Effector memory CD4-positive, alpha-beta T cell (primary cell): Measurements from ENCODE around the gene NFKBIZ.
"Not testable (repeated sequence)": the region's sequence is repeated elsewhere in the genome, so short reads cannot be mapped to it uniquely, and the experiment has no call there.

Experiments used
- DNase-seq, 3 donors: peaks; one replicate each; pipeline ENCODE4 v3.0.0-alpha.2; 2020
- H3K27ac ChIP-seq: 2 replicates; pipeline ENCODE4 v1.7.0; 2013; ENCODE audit warnings: mild to moderate bottlenecking, low read length, moderate library complexity; ENCODE audit not compliant: insufficient read depth, poor library complexity, severe bottlenecking
- H3K27me3 ChIP-seq: replicated peaks from 2 replicates; pipeline ENCODE4 v1.7.0; 2013; ENCODE audit warnings: mild to moderate bottlenecking, low read length; ENCODE audit not compliant: insufficient read depth, control insufficient read depth, poor library complexity, severe bottlenecking
- H3K36me3 ChIP-seq: 2 replicates; pipeline ENCODE4 v1.7.0; 2013; ENCODE audit warnings: mild to moderate bottlenecking, low read length, moderate library complexity; ENCODE audit not compliant: control insufficient read depth, insufficient read depth
- H3K4me1 ChIP-seq: 2 replicates; pipeline ENCODE4 v1.7.0; 2013; ENCODE audit warnings: low read length, mild to moderate bottlenecking; ENCODE audit not compliant: control insufficient read depth, insufficient read depth, poor library complexity, severe bottlenecking
- H3K4me3 ChIP-seq: 2 replicates; pipeline ENCODE4 v1.7.0; 2013; ENCODE audit warnings: low read length, low read depth, mild to moderate bottlenecking; ENCODE audit not compliant: insufficient read depth, poor library complexity, severe bottlenecking
- H3K9me3 ChIP-seq: 2 replicates; pipeline ENCODE4 v1.7.0; 2013; ENCODE audit warnings: mild to moderate bottlenecking, low read length, moderate library complexity; ENCODE audit not compliant: control insufficient read depth

The NFKBIZ gene

GRCh38 chr3:101870138-101870537 lies 20.8 kb downstream of the NFKBIZ start:
- Histone ChIP-seq H3K9me3 (no peaks in the 10 kb centered on the region), H3K4me3 (no peak overlapping the region), H3K36me3 (no peaks in the 10 kb centered on the region), H3K4me1 (no peaks in the 10 kb centered on the region), H3K27ac (no peak overlapping the region), H3K27me3 (no peaks in the 10 kb centered on the region)
- DNase-seq: no peak

DNA sequence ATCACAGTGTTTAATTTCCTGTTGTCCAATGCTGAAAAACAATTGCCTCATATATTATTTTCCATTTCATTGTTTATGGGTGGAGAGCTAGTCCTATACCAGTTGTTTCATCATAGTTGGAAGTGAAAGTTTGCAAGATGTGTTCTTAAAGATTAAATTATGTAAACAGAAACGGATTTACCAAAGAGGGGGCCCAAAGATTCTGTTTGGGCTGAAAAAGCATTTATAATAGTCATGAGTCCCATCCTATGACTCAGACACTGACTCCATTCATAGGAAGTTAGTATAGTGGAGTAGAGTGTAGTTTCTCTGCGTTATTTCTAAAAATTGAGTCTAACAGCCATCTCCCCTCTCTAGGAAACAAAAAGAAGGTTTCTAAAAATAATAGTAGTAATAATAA lies 24.3 kb downstream of the NFKBIZ start:
- Histone ChIP-seq H3K4me3 (no peak overlapping the region), H3K27ac (no peak overlapping the region), H3K4me1 (no peaks in the 10 kb centered on the region), H3K9me3 (no peaks in the 10 kb centered on the region), H3K27me3 (no peaks in the 10 kb centered on the region), H3K36me3 (no peaks in the 10 kb centered on the region)
- DNase-seq: no peak

DNA sequence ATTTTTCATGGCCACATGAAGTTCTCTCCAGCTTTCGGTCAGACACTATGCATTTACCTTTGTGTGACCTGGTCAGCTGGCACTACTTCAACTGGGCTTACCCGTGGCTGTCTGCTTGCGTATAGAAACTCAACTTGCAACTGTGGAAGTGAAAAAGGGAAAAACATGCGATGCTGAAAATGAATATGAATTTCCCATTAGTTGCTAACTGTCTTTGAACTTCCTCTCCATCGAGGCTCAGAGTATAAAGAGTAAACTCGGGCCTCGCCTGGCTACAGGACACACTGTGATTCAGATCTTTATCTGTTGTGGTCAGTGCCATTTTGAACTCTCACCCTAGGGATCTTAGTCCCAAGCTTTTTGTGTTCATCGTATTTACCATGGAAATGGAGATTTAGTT lies 26.8 kb downstream of the NFKBIZ start:
- DNase-seq: no peak
- no peak overlapping the region for H3K4me3 ChIP-seq
- H3K27me3 ChIP-seq: no peaks in the 10 kb centered on the region
- no peaks in the 10 kb centered on the region for H3K4me1 ChIP-seq
- no peak overlapping the region for H3K27ac ChIP-seq
- no peaks in the 10 kb centered on the region for H3K36me3 ChIP-seq
- H3K9me3 ChIP-seq: no peaks in the 10 kb centered on the region

DNA sequence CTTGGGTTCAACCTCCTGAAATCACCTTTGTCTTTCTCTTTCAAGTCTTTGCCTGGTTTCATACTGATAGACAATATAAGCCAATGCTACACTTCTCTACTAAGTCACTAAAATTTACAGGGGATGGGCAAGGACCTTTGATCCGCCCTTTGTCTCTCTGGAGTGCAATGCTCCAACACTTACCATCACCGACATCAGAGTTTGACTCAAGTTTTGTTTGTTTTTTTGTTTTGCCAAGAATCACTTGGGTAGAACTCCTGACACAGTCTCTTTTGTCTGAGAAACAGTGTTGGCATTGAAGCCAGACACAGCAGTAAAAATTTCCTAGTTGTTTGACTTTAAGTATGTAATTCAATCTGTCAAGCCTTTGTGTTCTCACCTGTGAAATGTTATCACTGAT lies 29.3 kb downstream of the NFKBIZ start:
- H3K4me1 ChIP-seq: no peaks in the 10 kb centered on the region
- no peaks in the 10 kb centered on the region for H3K36me3 ChIP-seq
- no peaks in the 10 kb centered on the region for H3K9me3 ChIP-seq
- H3K4me3 ChIP-seq: no peak overlapping the region
- H3K27me3 ChIP-seq: no peaks in the 10 kb centered on the region
- DNase-seq: no peak
- no peak overlapping the region for H3K27ac ChIP-seq

DNA sequence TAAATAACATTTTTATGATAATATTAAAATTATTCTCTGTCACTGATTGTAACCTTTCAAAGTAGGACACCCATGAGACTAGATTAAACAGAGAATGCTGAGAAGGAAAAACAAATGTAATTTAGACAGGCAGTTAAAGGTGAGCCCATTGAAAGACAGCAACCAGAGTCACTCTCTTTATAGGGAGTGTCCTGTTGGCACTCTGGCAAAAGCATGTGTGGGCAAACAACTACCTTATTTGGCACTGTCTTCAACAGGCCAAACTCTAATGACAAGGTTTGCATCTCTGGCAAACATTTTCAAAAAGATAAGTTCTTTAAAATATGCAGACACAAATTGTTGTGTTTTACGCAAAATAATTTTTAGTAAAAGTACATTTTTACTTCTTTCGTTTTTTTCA lies 29.8 kb downstream of the NFKBIZ start:
- no peaks in the 10 kb centered on the region for H3K4me1 ChIP-seq
- no peaks in the 10 kb centered on the region for H3K9me3 ChIP-seq
- H3K27ac ChIP-seq: no peak overlapping the region
- no peak overlapping the region for H3K4me3 ChIP-seq
- H3K36me3 ChIP-seq: no peaks in the 10 kb centered on the region
- no peaks in the 10 kb centered on the region for H3K27me3 ChIP-seq
- DNase-seq: no peak

GRCh38 chr3:101879623-101880284 lies 30.4 kb downstream of the NFKBIZ start:
- DNase-seq: no peak
- Histone ChIP-seq H3K27ac (no peak overlapping the region), H3K4me3 (no peak overlapping the region), H3K4me1 (no peaks in the 10 kb centered on the region), H3K27me3 (no peaks in the 10 kb centered on the region), H3K9me3 (no peaks in the 10 kb centered on the region), H3K36me3 (no peaks in the 10 kb centered on the region)

DNA sequence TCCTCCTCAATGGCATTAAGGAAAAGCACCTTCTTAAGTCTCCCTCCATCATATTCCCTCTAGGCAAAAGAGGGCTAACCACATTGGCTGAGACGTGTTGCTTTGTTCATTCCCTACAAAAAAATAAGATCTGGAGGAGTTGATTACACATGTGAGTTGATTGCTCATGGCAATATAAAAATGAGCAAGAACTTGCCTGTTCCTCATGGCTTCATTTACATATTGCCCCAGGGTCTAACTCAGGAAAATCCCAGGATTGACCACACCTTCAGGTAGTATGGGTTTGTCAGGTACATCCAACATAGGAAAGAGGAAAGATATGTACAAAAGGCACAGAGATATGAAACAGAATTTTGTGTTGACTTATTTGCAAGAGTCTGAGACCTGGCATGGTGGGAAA lies 35.5 kb downstream of the NFKBIZ start:
- Histone ChIP-seq H3K36me3 (no peaks in the 10 kb centered on the region), H3K4me1 (no peaks in the 10 kb centered on the region), H3K9me3 (no peaks in the 10 kb centered on the region), H3K27ac (no peak overlapping the region), H3K4me3 (no peak overlapping the region), H3K27me3 (no peaks in the 10 kb centered on the region)
- no peak for DNase-seq

- H3K27ac ChIP-seq, DNase-seq, H3K36me3 ChIP-seq, H3K4me1 ChIP-seq, H3K4me3 ChIP-seq, H3K27me3 ChIP-seq, H3K9me3 ChIP-seq: not testable (repeated sequence)
Observed at GRCh38 chr3:101885584-101885983, 36.3 kb downstream of the NFKBIZ start.

DNA sequence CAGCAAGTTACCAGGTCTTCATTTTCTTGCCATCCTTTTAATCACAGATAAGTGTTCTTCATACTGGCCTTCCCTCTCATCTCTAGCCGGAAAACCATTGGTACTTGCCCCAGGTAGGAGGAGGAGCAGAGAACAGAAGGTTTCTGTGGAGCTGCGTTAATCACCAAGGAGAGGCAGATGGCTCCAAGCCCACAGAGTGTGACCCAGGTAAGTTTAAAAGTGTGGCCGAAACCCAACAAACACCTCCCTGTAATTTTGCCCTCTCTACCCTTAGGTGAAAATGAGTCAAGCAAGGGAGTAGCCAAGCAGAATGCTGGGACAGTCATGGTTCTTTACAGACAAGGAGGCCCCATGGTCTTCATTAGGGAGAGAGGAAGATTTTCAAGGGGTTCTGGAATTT lies 37.3 kb downstream of the NFKBIZ start:
- H3K27ac ChIP-seq: no peak overlapping the region

GRCh38 chr3:101888653-101889052 lies 39.3 kb downstream of the NFKBIZ start:
- Histone ChIP-seq H3K27ac (no peak overlapping the region), H3K9me3 (no peaks in the 10 kb centered on the region), H3K36me3 (no peaks in the 10 kb centered on the region), H3K4me1 (no peaks in the 10 kb centered on the region), H3K4me3 (no peak overlapping the region), H3K27me3 (no peaks in the 10 kb centered on the region)
- no peak for DNase-seq

More for the DNA sequence above, 37.3 kb downstream of the NFKBIZ start:
- no peaks in the 10 kb centered on the region for H3K27me3 ChIP-seq
- H3K4me1 ChIP-seq: no peaks in the 10 kb centered on the region
- H3K4me3 ChIP-seq: no peak overlapping the region
- no peak for DNase-seq
- no peaks in the 10 kb centered on the region for H3K9me3 ChIP-seq
- H3K36me3 ChIP-seq: no peaks in the 10 kb centered on the region
